Psoas muscle (tissue), 8 donors: Measurements from ENCODE around the gene ABR. TPM values are rescaled to one million over a fixed set of nuclear protein-coding genes. Genes with fewer than 3 reads are reported as not detected.

Experiments used
- ATAC-seq, 4 donors: fragments of 200-7000 bp; cut with Tn5 transposase; one replicate each; pipeline ENCODE4 v1.9.1; 2020; ENCODE audit warnings: moderate library complexity in 3 of 4, mild to moderate bottlenecking in 2 of 4
- DNase-seq, 2 donors: peaks; one replicate each; pipeline ENCODE4 v3.0.0-alpha.2; 2020
- H3K27ac ChIP-seq: fragments of 200-600 bp; one replicate; pipeline ENCODE4 v1.8.0; 2022
- H3K27me3 ChIP-seq, 3 donors: fragments of 200-600 bp in 1 of 3; one replicate each; pipeline versions ENCODE4 v1.6.1 to v1.8.0; 2013 to 2022; ENCODE audit warnings: low read length in 2 of 3, mild to moderate bottlenecking in 2 of 3, moderate library complexity in 1 of 3; ENCODE audit not compliant: insufficient read depth in 3 of 3
- H3K36me3 ChIP-seq, 2 donors: fragments of 200-600 bp in 1 of 2; one replicate each; pipeline versions ENCODE4 v1.6.1 to v1.8.0; 2013 to 2022; ENCODE audit warnings: low read depth in 1 of 2, mild to moderate bottlenecking in 1 of 2, moderate library complexity in 1 of 2; ENCODE audit not compliant: insufficient read depth in 1 of 2
- H3K4me1 ChIP-seq: fragments of 200-600 bp; one replicate; pipeline ENCODE4 v1.8.0; 2022
- H3K4me3 ChIP-seq: fragments of 200-600 bp; one replicate; pipeline ENCODE4 v1.8.0; 2022; ENCODE audit warnings: mild to moderate bottlenecking
- H3K9me3 ChIP-seq: fragments of 200-600 bp; one replicate; pipeline ENCODE4 v1.8.0; 2022
- WGBS, 3 donors: extraction: QIAGEN DNeasy Blood & Tissue Kit; methylation state at CpG; one replicate each; pipeline versions ENCODE4 v1.1.6 to v1.1.7; 2013; 5-methylcytosine and 5-hydroxymethylcytosine counted together
- intact Hi-C, 2 donors: fragments of 100-400 bp; cut with DNase I; formaldehyde crosslinking; loops; one replicate each; pipeline versions ENCODE4 v1.11.0 to v1.14.2; 2022
- polyA plus RNA-seq, 3 donors: library from polyadenylated mRNA; stranded (reverse); fragments of 200-250 nt; gene quantifications; one replicate each; pipeline ENCODE4 v1.2.3, GENCODE V29; 2013
- total RNA-seq, 4 donors: library from RNA; stranded (reverse); fragmentation: NEBNext Ultra II Directional in 2 of 4; extraction: Animal tissue kit (Norgen Biotek cat#: 25700) in 2 of 4; gene quantifications; one replicate each; pipeline versions ENCODE4 v1.2.1 to v1.2.4, GENCODE V29; 2021 to 2023
- TF ChIP-seq, protein P1 (sequence below): fragments of 200-600 bp; IDR thresholded peaks from one replicate; pipeline ENCODE4 v1.8.0; 2022; ENCODE audit warnings: antibody characterized with exemption
- donor health status: healthy with polysubstance abuse.
- donor health status: DM: no; HTN: no; CAD: no; lungs with moderate emphysema.
- donor health status: Bipolar disorder and iron deficiency.
- donor health status: healthy.
- donor health status: DM: yes; HTN: yes; CAD: no.
- donor health status: DM: no; HTN: no; CAD: no.
- donor health status: DM: no; HTN: no; CAD: no.
- donor health status: DM: yes; HTN: yes; CAD: no.

ABR gene
- total and polyA plus RNA-seq, 7 donors, result 5.8 to 25.4 (median 9.8) TPM

DNA sequence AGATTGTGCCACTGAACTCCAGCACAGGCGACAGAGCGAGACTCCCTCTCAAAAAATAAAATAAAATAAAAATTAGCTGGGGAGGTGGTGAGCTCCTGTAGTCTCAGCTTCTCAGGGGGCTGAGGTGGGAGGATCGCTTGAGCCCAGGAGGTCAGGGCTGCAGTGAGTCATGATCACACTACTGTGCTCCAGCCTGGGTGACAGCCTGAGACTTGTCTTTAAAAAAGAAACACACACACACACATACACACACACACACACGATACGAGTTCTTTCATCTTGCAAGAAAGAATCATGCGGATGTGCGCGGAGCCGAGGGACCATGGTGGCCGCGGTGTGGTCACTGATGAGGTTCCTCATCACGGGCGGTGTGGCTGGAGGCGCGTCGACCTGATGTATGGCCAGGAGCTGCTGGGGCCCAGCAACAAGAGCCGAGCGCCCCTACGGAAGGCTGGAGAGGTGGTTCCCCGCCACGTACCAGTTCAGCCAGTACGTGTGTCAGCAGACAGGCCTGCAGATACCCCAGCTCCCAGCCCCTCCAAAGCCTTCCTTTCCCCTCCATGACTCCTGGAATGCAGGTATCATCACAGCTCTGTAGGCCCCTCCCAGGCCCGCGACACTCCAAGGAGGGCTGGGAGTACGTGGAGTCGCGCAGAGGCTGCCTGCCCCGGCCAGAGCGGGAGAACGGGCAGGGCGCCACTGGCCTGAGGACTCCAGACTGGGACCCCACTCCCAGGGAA, 220.9 kb downstream of the ABR start:
- TF ChIP-seq, protein P1, sequence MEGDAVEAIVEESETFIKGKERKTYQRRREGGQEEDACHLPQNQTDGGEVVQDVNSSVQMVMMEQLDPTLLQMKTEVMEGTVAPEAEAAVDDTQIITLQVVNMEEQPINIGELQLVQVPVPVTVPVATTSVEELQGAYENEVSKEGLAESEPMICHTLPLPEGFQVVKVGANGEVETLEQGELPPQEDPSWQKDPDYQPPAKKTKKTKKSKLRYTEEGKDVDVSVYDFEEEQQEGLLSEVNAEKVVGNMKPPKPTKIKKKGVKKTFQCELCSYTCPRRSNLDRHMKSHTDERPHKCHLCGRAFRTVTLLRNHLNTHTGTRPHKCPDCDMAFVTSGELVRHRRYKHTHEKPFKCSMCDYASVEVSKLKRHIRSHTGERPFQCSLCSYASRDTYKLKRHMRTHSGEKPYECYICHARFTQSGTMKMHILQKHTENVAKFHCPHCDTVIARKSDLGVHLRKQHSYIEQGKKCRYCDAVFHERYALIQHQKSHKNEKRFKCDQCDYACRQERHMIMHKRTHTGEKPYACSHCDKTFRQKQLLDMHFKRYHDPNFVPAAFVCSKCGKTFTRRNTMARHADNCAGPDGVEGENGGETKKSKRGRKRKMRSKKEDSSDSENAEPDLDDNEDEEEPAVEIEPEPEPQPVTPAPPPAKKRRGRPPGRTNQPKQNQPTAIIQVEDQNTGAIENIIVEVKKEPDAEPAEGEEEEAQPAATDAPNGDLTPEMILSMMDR, result no peak
- H3K27me3 ChIP-seq, result no peaks in the 10 kb centered on the region
- 90 to 94% (median 92%) methylated on average over 31 of the region's 31 CpGs for WGBS, 3 donors
- peak overlapping the region; percentile 86 for H3K27ac ChIP-seq
- DNase-seq (no peak), ATAC-seq (peak in 2 of 4 donors; percentile 18 to 31)
- no peaks in the 10 kb centered on the region for H3K36me3 ChIP-seq
- H3K9me3 ChIP-seq, result no peaks in the 10 kb centered on the region
- intact Hi-C loops, result loop anchor here in 1 of 2 donors (10.0 kb wide), 1 partner anchor 54 kb away; no protein-coding TSS in a partner anchor
- peaks cover 24% of the 10 kb centered on the region for H3K4me1 ChIP-seq
- no peak overlapping the region for H3K4me3 ChIP-seq

DNA sequence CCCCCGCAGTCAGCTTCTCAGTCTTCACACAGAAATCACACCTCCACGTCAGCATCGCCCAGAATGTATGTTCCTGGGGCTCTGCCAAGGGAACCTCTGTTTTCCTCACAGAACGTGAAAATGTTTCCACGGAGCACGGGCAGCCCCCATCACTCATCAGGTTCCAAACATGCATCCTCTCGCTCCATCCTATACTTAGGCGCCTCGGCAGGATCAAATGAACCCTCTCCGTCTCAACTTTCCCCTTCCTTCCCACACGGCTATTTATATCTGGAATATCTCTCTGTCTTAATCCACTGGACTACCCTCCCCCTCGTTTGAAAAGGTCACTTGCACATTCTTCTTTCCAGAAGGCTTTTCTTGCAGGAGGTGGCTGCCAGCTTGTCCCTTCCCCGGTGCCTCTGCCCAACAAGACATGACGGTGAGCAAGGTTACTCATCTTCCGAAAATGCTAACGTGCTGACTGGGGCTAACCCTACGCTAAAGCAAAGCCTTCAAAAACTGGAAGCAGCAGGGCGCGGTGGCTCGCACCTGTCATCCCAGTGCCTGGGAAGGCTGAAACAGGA, 221.8 kb downstream of the ABR start:
- intact Hi-C loops, result loop anchor here in 1 of 2 donors (10.0 kb wide), 1 partner anchor 53 kb away; no protein-coding TSS in a partner anchor

DNA sequence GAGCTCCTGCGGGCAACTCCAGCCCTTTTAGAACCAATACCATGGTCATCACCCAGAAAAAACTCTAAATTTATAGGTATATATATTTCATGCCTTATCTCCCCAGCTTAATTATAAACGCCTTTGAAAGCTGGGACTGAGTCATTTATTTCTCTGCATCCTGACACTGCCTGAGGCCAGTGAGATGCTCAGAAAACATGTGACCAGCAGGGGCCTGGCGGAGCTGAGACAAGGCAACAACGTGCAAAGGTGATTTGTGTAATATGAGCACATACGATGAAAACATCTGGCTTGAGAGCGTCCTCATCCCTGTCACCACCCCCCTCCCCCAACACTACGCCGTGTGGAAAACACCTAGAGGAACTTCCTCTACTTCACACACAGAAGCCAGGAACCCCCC, 222.9 kb downstream of the ABR start:
- WGBS, 3 donors, result 49 to 66% (median 52%) methylated on average over 8 of the region's 8 CpGs
- H3K27ac ChIP-seq, result peak overlapping the region; percentile 86
- no peak overlapping the region for H3K4me3 ChIP-seq
- TF ChIP-seq, protein P1, result no peak
- DNase-seq (no peak), ATAC-seq (peak in 3 of 4 donors; percentile 34 to 61 (median 47))
- no peaks in the 10 kb centered on the region for H3K9me3 ChIP-seq
- no peaks in the 10 kb centered on the region for H3K27me3 ChIP-seq
- H3K36me3 ChIP-seq, result no peaks in the 10 kb centered on the region
- intact Hi-C loops, result loop anchor here in 1 of 2 donors (10.0 kb wide), 1 partner anchor 52 kb away; no protein-coding TSS in a partner anchor
- peaks cover 25% of the 10 kb centered on the region for H3K4me1 ChIP-seq

More for the DNA sequence above, 221.8 kb downstream of the ABR start:
- H3K36me3 ChIP-seq, result no peaks in the 10 kb centered on the region
- H3K27ac ChIP-seq, result peak overlapping the region; percentile 86
- H3K4me3 ChIP-seq, result no peak overlapping the region
- H3K27me3 ChIP-seq, result no peaks in the 10 kb centered on the region
- TF ChIP-seq, protein P1, result no peak
- ATAC-seq, result peak; percentile 89 to 94 (median 91)
- no peaks in the 10 kb centered on the region for H3K9me3 ChIP-seq
- DNase-seq, result peak; percentile 69 to 90
- 31 to 41% (median 32%) methylated on average over 20 of the region's 20 CpGs for WGBS, 3 donors
- H3K4me1 ChIP-seq, result peaks cover 25% of the 10 kb centered on the region

DNA sequence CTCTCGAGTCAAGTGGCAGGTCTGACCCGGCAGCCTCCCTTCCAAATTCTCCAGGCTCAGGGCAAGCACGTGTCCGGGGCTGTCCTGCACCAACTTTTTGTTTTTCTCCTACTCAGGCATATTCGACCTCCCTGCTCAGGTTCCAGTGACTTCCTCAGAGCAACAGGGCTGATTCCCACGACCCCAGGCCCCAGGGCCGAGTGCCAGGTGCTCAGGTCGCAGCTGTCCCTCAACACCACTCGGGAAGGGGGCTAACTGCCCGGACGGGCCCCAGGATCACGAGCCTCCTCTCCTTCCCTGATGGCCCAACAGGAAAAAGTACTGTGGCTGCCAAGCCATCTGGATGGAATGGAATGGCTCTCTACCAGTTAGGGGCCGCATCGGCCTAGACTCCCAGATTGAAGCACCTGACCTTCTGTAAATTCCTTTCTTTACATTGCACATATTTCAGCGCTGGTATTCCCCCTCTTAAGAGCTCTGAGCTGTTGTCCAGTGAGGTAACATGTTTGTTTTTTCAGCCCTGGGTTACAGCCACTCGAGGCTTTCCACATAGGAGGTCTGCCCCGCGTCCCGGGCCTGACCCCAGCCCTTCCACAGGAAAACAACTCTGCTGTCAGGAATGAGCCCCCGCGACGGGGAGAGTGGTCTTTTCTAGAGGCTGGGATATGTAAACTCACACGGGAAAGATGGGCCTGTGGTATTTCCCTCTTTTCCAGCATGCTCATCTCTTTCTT, 225.2 kb downstream of the ABR start:
- Histone ChIP-seq H3K36me3 (no peaks in the 10 kb centered on the region), H3K9me3 (no peaks in the 10 kb centered on the region), H3K27me3 (no peaks in the 10 kb centered on the region), H3K4me3 (no peak overlapping the region), H3K27ac (peak overlapping the region; percentile 67), H3K4me1 (peaks cover 44% of the 10 kb centered on the region)
- peak in 1 of 2 donors; percentile 61 for DNase-seq
- TF ChIP-seq, protein P1, result no peak
- intact Hi-C loops, result loop anchor here in 1 of 2 donors (10.0 kb wide), 1 partner anchor 50 kb away; no protein-coding TSS in a partner anchor
- ATAC-seq, result no peak
- 41 to 50% (median 45%) methylated on average over 23 of the region's 23 CpGs for WGBS, 3 donors
